GM20431 (cell line): ENCODE measurements around the gene OTC.

ENCODE experiments used
- in situ Hi-C: fragments of 300-500 bp; cut with MseI, MboI; formaldehyde crosslinking; loops from one replicate; pipeline ENCODE4 v1.15.0; 2020; ENCODE audit warnings: low sequenced_read_pairs; ENCODE audit not compliant: unreplicated experiment

Gene OTC

GRCh38 chrX:38352362-38352761 is at the start of gene OTC:
TSS of gene OTC (plus strand) at chrX:38352604. CDS start at chrX:38352697, 93 bp downstream.
- in situ Hi-C loops: no loop called here

- in situ Hi-C loops: no loop called here
Observed at GRCh38 chrX:38304010-38304409, 48.4 kb upstream of the OTC start.

- in situ Hi-C loops: no loop called here
Observed at GRCh38 chrX:38305971-38306370, 46.4 kb upstream of the OTC start.

GRCh38 chrX:38311743-38312142 is 40.7 kb upstream of the OTC start:
- in situ Hi-C loops: no loop called here

GRCh38 chrX:38312436-38312835 is 40.0 kb upstream of the OTC start:
- in situ Hi-C loops: no loop called here

- in situ Hi-C loops: no loop called here
Observed at GRCh38 chrX:38313190-38313589, 39.2 kb upstream of the OTC start.

- in situ Hi-C loops: no loop called here
Observed at GRCh38 chrX:38315186-38315585, 37.2 kb upstream of the OTC start.

GRCh38 chrX:38318196-38318595 is 34.2 kb upstream of the OTC start:
- in situ Hi-C loops: no loop called here

GRCh38 chrX:38318606-38319005 is 33.8 kb upstream of the OTC start:
- in situ Hi-C loops: no loop called here

- in situ Hi-C loops: no loop called here
Observed at GRCh38 chrX:38320819-38321218, 31.6 kb upstream of the OTC start.

GRCh38 chrX:38326086-38326485 is 26.3 kb upstream of the OTC start:
- in situ Hi-C loops: loop anchor here (25.0 kb wide), 1 partner anchor 114 kb away; the partner anchor contains the start of gene SRPX

- in situ Hi-C loops: loop anchor here (25.0 kb wide), 1 partner anchor 115 kb away; the partner anchor contains the start of gene SRPX
Observed at GRCh38 chrX:38327007-38327774, 25.2 kb upstream of the OTC start, which contains the start of gene RPGR. TSS of gene RPGR (minus strand) at chrX:38327509. CDS start at chrX:38327367, 142 bp downstream.

GRCh38 chrX:38327775-38328081 is 24.7 kb upstream of the OTC start:
- in situ Hi-C loops: loop anchor here (25.0 kb wide), 1 partner anchor 115 kb away; the partner anchor contains the start of gene SRPX

- in situ Hi-C loops: loop anchor here (25.0 kb wide), 1 partner anchor 120 kb away; the partner anchor contains the start of gene SRPX
Observed at GRCh38 chrX:38332505-38332904, 19.9 kb upstream of the OTC start.

GRCh38 chrX:38335382-38335781 is 17.0 kb upstream of the OTC start:
- in situ Hi-C loops: loop anchor here (25.0 kb wide), 1 partner anchor 123 kb away; the partner anchor contains the start of gene SRPX

- in situ Hi-C loops: loop anchor here (25.0 kb wide), 1 partner anchor 124 kb away; the partner anchor contains the start of gene SRPX
Observed at GRCh38 chrX:38336538-38337240, 15.7 kb upstream of the OTC start.

- in situ Hi-C loops: loop anchor here (25.0 kb wide), 1 partner anchor 129 kb away; the partner anchor contains the start of gene SRPX
Observed at GRCh38 chrX:38341442-38341841, 11.0 kb upstream of the OTC start.

- in situ Hi-C loops: loop anchor here (25.0 kb wide), 1 partner anchor 131 kb away; the partner anchor contains the start of gene SRPX
Observed at GRCh38 chrX:38342853-38343778, 9.3 kb upstream of the OTC start.

- in situ Hi-C loops: loop anchor here (25.0 kb wide), 1 partner anchor 134 kb away; the partner anchor contains the start of gene SRPX
Observed at GRCh38 chrX:38346150-38346549, 6.3 kb upstream of the OTC start.

- in situ Hi-C loops: loop anchor here (25.0 kb wide), 1 partner anchor 135 kb away; the partner anchor contains the start of gene SRPX
Observed at GRCh38 chrX:38347136-38347535, 5.3 kb upstream of the OTC start.
